ENCODE data around the gene ASPA.
"Not testable (repeated sequence)": the region's sequence is repeated elsewhere in the genome, so short reads cannot be mapped to it uniquely, and the experiment has no call there.

Gene ASPA

GRCh38 chr17:3475812-3476610, at the start of gene ASPA:
TSS of gene ASPA (plus strand) at chr17:3475997. CDS start at chr17:3476160, 163 bp downstream.
- no peak for DNase-seq

- DNase-seq: peak; percentile 66
Observed at GRCh38 chr17:3433215-3433614, 42.6 kb upstream of the ASPA start.

- DNase-seq: no peak
Observed at GRCh38 chr17:3433741-3434140, 42.1 kb upstream of the ASPA start, which contains the start of gene OR1E2. TSS of gene OR1E2 (minus strand) at chr17:3433841. CDS start at chr17:3433841, 0 bp downstream.

- DNase-seq: no peak
Observed at GRCh38 chr17:3438368-3438767, 37.4 kb upstream of the ASPA start.

GRCh38 chr17:3440451-3440850, 35.3 kb upstream of the ASPA start:
- DNase-seq: no peak

GRCh38 chr17:3447625-3448024, 28.2 kb upstream of the ASPA start:
- peak; percentile 73 for DNase-seq

- DNase-seq: no peak
Observed at GRCh38 chr17:3448059-3448665, 27.6 kb upstream of the ASPA start.

GRCh38 chr17:3466355-3466754, 9.4 kb upstream of the ASPA start:
- DNase-seq: not testable (repeated sequence)

GRCh38 chr17:3469529-3469928, 6.3 kb upstream of the ASPA start:
- no peak for DNase-seq

GRCh38 chr17:3471599-3471998, 4.2 kb upstream of the ASPA start, which contains the start of gene SPATA22:
TSS of gene SPATA22 (minus strand) at chr17:3471819. CDS start at chr17:3469325, 2,494 bp downstream.
- DNase-seq: no peak

- no peak for DNase-seq
Observed at GRCh38 chr17:3472137-3472536, 3.7 kb upstream of the ASPA start.

- no peak for DNase-seq
Observed at GRCh38 chr17:3474212-3474611, 1.6 kb upstream of the ASPA start.

- no peak for DNase-seq
Observed at GRCh38 chr17:3475251-3475685, 529 bp upstream of the ASPA start.

- DNase-seq: peak; percentile 68
Observed at GRCh38 chr17:3479988-3480387, 4.2 kb downstream of the ASPA start.

- no peak for DNase-seq
Observed at GRCh38 chr17:3482852-3483251, 7.1 kb downstream of the ASPA start.

GRCh38 chr17:3485481-3486068, 9.8 kb downstream of the ASPA start:
- no peak for DNase-seq

- DNase-seq: no peak
Observed at GRCh38 chr17:3497101-3497500, 21.3 kb downstream of the ASPA start.

- no peak for DNase-seq
Observed at GRCh38 chr17:3501344-3501743, 25.5 kb downstream of the ASPA start.

- peak; percentile 33 for DNase-seq
Observed at GRCh38 chr17:3502466-3502865, 26.7 kb downstream of the ASPA start.

GRCh38 chr17:3503285-3503684, 27.5 kb downstream of the ASPA start:
- no peak for DNase-seq

- DNase-seq: peak; percentile 41
Observed at GRCh38 chr17:3505008-3505407, 29.2 kb downstream of the ASPA start.

- peak; percentile 12 for DNase-seq
Observed at GRCh38 chr17:3506054-3506453, 30.3 kb downstream of the ASPA start.

GRCh38 chr17:3507071-3507470, 31.3 kb downstream of the ASPA start:
- no peak for DNase-seq

GRCh38 chr17:3507869-3508268, 32.1 kb downstream of the ASPA start:
- DNase-seq: no peak

All from islet precursor cell (in vitro differentiated cells).